Measurements from ENCODE around the gene LRRC25.
A peak's percentile ranks its signal among the peaks of the same experiment; 100 is the strongest.

The LRRC25 gene

DNA sequence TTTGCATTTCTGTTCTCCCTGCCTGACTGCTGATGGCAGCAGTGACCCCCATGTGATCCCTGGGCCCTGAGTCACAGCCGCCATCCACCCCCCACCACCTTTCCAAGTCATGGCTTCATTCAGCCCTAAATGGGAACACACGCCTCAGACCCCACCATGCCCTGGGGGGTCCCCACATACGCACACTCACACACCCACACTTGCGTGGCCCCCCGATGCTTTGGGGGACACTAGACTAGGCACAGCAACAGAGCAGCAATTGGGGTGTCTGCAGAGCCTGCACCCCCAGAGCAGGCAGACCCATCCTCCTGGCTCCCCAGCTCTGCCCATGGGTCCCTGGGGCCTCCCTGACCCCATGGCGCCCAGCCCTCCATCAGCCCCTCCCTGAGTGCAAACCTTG lies 46.0 kb upstream of the LRRC25 start:
- in situ Hi-C loops (cut with HindIII; ENCODE audit: low sequenced_read_pairs), result no loop called here
- DNase-seq (ENCODE audit: low read depth, low spot score), result no peak
- TF ChIP-seq, protein P1, sequence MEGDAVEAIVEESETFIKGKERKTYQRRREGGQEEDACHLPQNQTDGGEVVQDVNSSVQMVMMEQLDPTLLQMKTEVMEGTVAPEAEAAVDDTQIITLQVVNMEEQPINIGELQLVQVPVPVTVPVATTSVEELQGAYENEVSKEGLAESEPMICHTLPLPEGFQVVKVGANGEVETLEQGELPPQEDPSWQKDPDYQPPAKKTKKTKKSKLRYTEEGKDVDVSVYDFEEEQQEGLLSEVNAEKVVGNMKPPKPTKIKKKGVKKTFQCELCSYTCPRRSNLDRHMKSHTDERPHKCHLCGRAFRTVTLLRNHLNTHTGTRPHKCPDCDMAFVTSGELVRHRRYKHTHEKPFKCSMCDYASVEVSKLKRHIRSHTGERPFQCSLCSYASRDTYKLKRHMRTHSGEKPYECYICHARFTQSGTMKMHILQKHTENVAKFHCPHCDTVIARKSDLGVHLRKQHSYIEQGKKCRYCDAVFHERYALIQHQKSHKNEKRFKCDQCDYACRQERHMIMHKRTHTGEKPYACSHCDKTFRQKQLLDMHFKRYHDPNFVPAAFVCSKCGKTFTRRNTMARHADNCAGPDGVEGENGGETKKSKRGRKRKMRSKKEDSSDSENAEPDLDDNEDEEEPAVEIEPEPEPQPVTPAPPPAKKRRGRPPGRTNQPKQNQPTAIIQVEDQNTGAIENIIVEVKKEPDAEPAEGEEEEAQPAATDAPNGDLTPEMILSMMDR (IDR thresholded peaks at IDR 0.05; ENCODE audit: low read depth, low read length), result no peak
- no peak overlapping the region for H3K4me3 ChIP-seq (ENCODE audit: low read depth, low read length)

- in situ Hi-C loops (cut with HindIII; ENCODE audit: low sequenced_read_pairs), result no loop called here
- no peak for DNase-seq (ENCODE audit: low read depth, low spot score)
Observed at GRCh38 chr19:18442941-18443340, 45.5 kb upstream of the LRRC25 start.

DNA sequence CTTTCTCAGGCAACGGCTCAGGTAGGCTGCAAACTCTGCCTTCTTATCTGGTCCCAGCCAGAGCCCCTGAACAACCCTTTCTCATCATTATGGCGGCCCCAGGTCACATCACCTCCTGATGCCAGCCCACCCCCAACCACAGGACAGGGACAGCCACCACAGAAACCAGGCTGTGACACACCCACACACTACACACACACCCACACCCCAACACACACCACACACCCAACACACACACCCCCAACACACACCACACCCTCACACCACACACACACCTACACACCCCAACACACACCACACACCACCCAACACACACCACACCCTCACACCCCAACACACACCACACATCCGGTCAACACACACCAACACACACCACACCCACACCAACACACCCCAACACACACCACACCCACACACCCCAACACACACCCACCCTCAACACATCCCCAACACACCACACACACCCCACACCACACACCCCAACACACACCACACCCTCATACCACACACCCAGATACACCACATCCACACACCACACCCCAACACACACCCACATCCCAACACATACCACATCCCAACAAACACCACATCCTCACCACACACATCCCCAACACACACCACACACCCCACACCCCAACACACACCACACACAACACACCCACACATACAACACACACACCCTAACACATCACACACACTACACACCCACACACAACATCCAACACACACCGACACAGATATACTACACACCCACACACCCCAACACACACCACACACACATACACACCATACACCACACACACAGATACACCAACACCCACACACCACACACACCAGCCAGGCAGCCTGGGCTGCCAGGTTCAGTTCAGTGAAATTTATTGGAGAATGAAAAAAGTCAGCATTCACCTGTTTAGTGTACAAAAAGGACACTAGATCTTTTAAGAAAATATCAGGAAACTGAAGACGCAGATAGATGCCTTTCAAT lies 44.7 kb upstream of the LRRC25 start:
- in situ Hi-C loops (cut with HindIII; ENCODE audit: low sequenced_read_pairs), result no loop called here
- TF ChIP-seq, protein P1 (IDR thresholded peaks at IDR 0.05; ENCODE audit: low read depth, low read length), result no peak
- no peak for DNase-seq (ENCODE audit: low read depth, low spot score)
- H3K4me3 ChIP-seq (ENCODE audit: low read depth, low read length), result no peak overlapping the region

More at GRCh38 chr19:18442941-18443340, 45.5 kb upstream of the LRRC25 start:
- H3K4me3 ChIP-seq (ENCODE audit: low read depth, low read length), result no peak overlapping the region
- TF ChIP-seq, protein P1 (IDR thresholded peaks at IDR 0.05; ENCODE audit: low read depth, low read length), result no peak

DNA sequence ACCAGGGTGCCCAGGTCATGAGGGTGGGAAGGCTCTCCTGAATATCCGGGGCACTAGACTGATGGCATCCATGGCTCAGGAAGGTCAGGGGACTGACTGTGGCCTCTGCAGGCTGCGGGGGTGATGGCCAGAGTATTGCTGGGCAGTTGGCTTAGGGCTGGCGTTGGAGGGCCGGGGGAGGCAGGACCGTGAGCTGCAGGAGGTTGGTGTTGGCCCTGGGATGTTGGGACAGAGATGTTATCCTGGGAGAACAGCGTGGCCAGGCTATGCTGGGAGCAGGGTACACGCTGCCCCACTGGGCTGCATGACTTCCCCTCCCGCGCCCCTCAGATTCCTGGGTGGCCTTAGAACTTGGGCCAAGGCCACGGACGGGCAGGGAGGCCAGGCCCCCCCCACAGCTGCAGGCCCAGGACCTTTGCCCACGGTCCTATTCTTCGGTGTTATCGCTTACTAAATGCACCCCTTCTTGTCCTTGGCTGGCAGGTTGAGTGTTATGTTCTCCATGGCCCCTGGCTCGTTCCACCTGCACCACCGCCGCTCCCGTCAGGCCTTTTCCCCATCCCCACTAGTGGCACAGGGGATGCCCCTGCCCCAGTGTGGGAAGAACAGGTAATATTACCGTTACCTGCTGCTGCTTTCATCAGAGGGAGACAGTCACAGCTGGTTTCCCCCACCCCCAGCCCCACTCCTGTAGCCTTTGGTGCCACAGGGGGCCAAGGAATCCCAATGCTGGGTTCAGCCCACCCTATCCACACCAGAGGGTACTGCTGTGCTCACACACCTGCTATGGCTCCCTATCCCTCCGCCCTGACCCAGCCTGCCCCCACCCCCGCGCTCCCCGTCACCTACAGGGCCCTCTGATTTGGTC lies 43.7 kb upstream of the LRRC25 start:
- DNase-seq (ENCODE audit: low read depth, low spot score), result no peak
- H3K4me3 ChIP-seq (ENCODE audit: low read depth, low read length), result no peak overlapping the region
- in situ Hi-C loops (cut with HindIII; ENCODE audit: low sequenced_read_pairs), result no loop called here
- TF ChIP-seq, protein P1 (IDR thresholded peaks at IDR 0.05; ENCODE audit: low read depth, low read length), result no peak

DNA sequence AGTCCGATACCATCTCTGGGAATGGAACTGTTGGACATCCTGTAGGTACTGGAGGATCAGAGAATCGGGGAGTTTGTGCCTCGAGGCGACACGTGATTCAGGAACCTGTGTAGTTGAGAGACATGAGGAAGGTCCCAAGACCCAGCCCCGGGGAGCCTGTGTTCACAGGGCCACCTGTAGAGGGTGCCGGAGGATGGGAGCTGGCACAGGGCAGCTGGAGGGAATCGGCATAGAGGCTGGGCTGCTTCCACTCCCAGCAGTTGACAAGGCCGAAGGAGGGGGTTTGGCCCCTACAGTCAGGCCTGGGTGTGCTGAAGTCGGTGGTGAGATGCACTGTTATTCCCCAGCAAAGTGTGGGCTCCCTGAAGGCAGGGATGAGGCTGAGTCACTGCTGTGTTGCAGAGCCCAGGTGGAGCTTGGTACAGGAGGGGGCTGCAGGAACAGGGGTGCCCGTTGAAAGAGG lies 43.0 kb upstream of the LRRC25 start:
- in situ Hi-C loops (cut with HindIII; ENCODE audit: low sequenced_read_pairs), result no loop called here
- no peak for DNase-seq (ENCODE audit: low read depth, low spot score)
- TF ChIP-seq, protein P1 (IDR thresholded peaks at IDR 0.05; ENCODE audit: low read depth, low read length), result peak; percentile 37
- no peak overlapping the region for H3K4me3 ChIP-seq (ENCODE audit: low read depth, low read length)

DNA sequence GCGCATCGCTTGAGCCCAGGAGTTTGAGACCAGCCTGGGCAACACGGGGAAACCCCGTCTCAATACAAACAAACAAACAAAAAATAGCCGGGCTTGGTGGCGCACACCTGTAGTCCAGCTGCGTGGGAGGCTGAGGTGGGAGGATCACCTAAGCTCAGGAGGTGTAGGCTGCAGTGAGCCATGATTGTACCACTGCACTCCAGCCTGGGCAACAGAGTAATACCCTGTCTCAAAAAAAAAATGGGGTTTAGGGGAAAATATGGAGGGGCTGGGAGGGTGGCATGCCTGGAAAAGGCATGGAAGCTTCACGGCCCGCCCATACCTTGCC lies 42.5 kb upstream of the LRRC25 start:
- H3K4me3 ChIP-seq (ENCODE audit: low read depth, low read length), result no peak overlapping the region
- no peak for DNase-seq (ENCODE audit: low read depth, low spot score)
- TF ChIP-seq, protein P1 (IDR thresholded peaks at IDR 0.05; ENCODE audit: low read depth, low read length), result no peak
- in situ Hi-C loops (cut with HindIII; ENCODE audit: low sequenced_read_pairs), result no loop called here

Measured in astrocyte of the spinal cord (primary cell).